ENCODE measurements around the gene ZCCHC24.

ZCCHC24 gene

DNA sequence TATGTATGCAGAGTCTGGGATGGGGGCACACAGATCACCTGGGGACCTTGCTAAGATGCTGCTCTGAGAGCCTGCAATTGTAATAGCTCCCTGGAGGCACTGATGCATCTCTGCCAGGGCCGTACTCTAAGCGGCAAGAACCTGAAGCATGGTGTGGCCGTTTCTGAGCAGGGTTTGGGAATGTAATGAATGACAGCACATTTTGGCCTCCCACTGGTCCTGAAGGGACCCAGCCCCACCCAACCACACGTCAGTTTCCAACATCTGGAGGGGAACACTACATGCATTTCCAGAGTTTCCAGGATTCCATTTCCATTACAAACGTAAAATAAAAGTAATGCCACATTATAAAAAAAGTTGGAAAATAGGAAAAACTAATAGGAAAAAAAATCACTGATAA lies 14.0 kb downstream of the ZCCHC24 start:
- DNase-seq (ENCODE audit: low read depth): no peak

DNA sequence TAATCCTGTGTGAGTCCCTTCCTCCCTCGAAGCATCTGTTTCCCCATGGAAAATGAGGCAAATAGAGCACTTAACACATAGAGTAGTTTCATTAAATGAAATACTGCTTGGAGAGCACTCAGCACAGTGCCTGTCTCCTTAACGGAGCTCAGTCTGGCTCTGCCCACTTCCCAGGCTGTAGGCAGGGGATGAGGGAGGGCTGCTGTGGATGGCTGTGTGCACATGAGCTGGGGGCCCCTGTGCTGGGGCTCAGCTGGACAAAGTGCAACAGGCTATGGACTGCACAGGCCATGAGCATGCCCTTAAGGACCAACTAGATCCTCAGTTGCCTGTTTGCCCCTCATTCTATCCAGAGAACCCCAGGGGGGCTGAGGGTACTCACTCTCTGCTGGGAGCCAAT lies 14.5 kb downstream of the ZCCHC24 start:
- no peak for DNase-seq (ENCODE audit: low read depth)

DNA sequence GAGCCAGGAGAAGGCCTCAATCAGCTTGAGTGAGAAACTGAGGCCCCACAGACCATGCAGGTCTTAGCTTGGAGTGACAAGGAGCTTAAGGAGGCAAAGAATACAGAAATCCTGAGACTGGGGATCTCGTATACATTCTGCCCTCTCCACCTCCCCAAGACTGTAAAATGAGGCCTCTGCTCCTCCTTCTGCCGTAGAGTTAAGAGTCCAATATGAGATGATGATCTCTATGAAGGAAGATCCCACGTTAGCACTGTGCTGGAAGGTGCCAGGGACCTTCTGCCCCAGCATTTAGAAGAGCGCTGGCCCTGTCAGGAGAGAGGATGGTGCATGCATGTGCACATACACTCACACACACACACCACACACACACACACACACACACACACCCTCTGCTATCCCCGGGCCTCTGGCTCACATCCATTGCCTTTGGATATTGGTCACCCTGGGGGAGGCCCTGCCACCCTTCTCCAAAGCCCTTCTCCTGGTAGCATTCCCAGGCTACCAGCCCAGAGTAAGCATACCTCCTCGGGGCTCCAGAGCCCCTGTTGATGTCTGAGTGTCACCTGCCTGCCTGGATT lies 15.0 kb downstream of the ZCCHC24 start:
- no peak for DNase-seq (ENCODE audit: low read depth)

DNA sequence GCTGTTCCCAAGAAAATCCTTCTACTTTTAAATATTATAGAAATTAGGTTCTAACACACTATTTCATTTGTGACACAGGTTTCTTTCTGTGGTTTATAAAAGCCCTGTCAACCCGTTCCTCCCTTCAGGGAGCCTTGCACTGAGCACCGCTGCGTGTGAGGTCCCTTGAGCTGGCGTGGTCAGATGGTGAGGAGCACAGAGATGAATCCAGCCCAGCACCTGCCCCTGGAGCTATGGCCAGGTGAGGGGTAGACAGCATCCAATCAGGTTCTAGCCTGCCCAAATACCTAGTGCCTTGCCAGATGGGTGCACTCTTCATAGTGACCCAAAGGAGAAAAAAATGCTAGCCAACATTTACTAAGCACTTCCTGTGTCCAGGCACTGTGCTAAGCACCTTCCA lies 15.7 kb downstream of the ZCCHC24 start:
- no peak for DNase-seq (ENCODE audit: low read depth)

DNA sequence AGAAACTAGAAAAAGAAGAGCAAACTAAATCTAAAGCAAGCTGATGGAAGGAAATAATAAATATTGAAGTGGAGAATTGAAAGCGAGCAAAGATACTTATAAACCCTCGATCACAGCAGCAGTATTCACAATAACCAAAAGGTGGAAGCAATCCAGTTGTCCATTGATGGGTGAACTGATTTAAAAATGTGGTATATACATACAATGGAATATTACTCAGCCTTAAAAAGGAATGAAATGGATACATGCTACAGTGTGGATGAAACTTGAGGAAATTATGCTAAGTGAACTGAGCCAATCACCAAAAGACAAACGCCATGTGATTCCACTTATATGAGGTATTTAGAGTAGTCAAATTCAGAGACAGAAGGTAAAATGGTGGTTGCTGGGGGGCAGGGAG lies 17.5 kb downstream of the ZCCHC24 start:
- no peak for DNase-seq (ENCODE audit: low read depth)

DNA sequence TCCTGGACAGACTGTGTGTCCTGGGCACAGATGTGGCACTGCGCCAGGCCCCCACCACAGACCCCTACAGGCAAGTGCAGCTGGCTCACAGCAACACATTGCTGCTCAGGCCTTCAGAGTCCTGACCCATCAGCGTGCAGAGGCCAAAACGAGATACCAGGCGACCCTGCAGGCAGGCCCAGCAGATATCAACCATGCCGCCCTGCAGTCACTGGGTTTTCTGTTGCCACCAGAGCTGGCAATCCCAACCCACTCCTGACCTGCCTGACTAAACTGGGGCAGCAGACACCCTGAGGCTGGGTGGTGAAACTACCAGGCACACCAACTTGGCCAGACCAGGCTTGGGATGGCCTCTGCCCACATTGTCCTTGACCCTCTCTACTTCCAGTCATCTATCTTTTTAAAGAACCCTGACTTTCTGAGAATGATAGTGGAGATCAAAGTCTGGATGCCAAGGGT lies 20.3 kb downstream of the ZCCHC24 start:
- no peak for DNase-seq (ENCODE audit: low read depth)

DNA sequence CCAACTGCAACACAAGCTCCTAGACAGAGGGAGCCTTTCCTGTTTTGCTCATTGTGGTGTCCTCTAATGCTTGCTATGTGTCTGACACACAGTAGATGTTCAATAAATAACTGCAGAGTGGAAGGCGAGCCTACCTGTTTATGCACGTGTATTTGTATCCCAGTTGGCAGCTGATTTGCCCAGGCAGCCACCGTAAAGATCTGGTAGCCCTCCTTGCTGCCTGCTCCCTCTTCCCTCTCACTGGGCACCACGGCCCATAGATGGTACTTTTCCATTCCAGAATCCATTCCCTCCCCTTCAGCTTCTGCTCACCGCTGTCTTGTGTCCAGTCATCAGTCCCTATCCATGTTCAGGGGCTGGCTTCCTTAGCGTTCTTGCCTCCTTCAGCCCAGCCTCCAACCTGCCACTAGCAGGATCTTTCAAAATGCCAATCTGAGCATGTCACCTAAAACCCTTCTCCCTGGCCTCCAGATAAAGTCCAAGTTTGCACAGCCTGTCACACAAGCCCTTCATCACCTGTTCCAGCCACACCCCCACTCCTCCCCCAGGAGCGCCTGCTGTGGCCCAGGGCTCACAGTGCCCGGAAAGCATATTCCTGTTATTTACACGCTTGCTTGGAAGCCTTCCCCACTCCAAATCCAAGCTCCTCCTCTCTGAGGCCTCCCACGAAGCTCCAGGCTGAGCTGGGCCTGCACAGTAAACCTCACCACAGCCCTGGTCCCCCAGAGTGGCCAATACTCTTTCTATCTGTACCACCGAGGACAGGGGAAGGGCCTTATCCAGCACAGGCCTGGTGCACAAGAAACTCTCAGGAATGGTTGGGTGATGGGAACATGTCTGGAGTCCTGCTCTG lies 21.0 kb downstream of the ZCCHC24 start:
- DNase-seq (ENCODE audit: low read depth): no peak

DNA sequence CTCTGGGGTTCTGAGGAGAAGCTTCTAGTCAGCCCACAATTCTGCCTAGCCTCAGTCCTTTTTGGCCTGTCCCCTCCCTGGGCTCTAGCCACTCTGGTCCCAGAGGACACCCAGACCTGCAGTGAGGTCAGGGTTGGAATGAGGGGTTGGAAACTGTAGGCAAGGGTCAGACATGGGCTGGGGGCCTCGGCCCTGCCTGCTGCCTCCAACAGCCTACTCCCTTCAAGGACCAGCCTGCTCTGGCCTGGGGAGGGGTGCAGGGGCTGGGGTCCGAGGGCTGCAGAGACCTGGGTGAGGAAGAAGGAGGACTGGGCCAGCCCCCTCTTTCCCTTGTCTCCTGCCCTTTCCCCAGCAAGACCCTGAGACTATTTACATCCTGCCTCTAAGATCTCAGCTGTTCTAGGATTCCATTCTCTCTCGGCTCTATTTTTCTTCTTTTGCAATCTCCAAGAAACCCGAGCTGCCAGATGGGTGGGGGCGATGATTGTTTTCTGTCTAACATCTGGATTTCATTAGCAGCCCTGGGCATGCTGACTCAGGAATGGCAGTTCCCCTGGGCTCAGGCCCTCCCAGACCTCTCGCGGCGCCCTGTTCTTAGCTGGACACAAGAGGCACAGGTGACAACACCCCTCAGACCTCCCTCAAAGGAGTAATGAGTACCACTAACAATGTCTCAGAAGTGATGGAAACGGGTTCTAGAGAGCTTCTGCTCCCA lies 23.1 kb downstream of the ZCCHC24 start:
- DNase-seq (ENCODE audit: low read depth): no peak

DNA sequence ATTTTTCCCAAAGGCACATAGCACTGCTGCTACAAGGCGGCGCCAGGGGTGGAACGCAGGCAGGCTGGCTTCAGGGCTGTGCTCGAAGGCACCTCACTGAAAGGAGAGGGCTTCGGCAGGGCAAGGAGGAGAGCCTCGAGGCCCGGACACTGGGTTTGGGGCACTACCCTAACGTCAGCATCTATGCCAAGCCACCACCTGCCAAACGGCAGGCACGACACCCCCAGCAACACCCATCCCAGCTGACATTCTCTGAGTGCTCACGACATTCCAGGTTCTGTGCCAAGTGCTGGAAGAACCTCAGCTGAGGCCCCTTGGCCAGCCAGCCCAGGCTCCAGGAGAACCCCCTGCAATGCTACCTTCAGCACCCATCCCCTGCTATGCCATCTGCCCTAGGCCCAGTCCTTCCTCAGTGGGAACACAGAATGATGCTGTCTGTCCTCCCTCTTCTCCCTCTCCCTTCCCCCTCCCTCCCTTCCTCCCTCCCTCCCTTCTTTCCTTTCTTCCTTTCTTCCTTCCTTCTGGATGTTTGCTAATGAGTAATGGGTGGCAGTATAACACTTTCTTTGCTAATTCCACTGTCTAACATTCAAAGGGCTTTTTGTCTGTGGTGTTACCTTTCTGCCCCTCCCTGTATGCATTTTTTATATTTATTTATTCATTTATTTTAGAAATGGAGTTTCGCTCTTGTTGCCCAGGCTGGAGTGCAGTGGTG lies 24.3 kb downstream of the ZCCHC24 start:
- DNase-seq (ENCODE audit: low read depth): no peak

DNA sequence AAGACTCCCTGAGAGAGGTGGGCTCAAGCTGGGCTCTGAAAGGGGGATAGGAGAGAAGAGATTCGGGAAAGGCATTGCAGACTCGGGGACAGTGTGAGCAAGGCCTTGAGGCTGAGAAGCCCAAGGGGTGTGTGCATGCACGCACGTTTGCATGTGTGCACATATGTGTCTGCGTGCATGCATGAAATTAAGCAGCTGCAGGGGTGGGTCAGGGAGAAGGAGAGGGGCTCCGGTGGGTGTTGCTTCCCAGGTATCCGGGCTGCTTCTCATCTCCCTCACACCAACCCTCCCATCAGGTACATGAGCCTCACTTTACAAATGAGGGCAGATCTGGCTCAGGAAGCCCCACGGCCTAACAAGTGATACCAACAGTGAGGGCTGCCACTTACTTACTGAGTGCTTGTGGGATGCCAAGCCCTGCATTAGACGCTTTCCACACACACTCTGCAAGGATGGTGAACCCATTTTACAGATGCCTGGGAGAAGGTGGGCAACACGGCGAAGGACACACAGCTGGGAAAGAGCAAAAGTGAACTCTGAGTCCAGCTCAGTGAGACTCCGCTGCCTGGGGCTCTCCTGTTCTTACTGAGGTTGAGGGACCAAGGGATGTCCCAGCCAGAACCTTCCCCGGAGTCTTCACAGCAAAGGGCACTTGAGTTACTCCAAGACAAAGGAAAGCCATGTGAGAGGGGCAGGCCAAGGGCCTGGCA lies 26.4 kb downstream of the ZCCHC24 start:
- DNase-seq (ENCODE audit: low read depth): no peak

DNA sequence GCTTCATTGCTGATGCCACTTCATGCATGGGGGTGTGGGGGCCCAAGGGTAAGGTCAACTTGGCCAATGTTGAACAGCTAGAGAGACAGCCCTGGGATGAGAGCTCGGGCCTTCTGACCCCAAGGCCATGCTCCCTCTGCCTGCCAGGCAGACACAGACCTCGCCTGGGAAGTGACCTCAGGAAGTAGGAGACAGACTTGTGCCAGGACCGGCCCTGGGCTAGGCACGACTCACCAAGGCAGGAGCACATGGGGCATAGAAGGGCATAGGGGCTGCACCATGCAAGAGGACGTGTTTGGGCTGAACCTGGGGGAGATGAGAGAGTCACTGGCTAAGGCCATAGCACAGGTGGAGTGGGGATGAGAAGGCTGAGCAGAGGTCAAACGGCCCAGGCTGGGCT lies 27.1 kb downstream of the ZCCHC24 start:
- DNase-seq (ENCODE audit: low read depth): no peak

DNA sequence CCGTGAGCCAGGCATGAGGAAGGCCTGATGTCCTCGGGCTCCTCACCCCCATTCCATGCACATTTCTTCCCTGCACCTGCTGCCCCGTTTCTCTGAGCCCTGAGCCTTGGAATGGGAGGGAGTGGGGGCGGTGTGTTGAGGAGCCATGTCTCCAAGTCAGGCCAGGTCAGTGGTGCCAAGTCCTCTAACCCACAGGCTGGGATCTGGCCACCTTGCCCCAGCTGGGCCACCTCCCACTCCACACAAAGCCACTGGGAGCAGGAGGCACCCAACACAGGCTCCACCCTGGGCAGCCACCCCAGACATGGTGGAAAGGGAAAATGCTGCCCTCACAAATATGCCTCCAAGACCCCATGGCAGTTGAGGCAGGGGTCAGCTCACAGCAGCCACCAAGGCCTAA lies 27.7 kb downstream of the ZCCHC24 start:
- DNase-seq (ENCODE audit: low read depth): no peak

DNA sequence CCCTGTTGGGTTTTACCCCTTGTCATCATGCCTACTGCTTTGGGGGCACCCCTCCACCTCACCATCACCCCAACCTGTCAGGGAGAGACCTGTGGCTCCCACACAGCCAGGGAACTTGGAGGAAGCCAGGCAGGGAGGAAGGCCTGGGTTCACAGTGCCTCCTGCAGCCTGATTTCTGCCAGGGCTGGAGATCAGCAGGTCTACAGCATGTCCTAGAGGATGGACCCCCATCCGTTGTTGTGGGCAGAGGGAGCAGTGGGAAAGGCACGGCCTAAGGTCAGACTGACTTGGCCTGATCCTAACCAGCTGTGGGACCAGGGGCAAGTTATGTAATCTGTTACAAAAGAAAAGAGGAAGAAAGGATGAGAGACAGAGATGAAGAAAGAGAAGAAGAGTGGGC lies 28.2 kb downstream of the ZCCHC24 start:
- DNase-seq (ENCODE audit: low read depth): no peak

DNA sequence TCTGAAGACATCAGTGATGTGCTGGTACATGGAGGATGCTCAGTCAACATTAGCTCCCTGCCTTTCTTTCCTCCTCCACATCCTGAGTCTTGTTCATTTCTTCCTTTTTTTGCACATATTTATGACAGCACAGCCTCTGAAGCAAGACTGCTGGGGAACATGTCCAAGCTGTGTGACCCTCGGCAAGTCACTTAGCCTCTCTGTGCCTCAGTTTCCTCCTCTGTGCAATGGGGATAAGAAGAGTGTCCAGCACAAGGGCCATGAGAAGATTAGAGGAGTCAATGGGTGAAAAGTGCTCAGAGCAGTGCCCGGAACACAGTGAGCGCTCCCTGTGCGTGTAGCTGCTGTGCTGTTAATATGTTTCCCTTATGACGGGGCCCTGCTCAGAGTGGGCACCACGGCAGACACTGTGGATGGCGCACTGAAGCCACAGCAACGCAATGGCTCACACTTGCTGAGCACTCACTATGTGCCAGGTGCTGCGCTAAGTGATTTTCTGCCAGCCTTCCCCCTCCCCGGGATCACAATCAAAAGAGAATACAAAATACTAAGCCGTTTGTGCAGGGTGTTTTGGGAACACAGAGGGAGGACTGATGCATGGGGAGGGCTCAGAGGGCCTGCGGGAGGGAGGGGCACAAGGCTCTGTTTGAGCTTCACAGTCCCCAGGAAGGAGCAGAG lies 28.7 kb downstream of the ZCCHC24 start:
- no peak for DNase-seq (ENCODE audit: low read depth)

DNA sequence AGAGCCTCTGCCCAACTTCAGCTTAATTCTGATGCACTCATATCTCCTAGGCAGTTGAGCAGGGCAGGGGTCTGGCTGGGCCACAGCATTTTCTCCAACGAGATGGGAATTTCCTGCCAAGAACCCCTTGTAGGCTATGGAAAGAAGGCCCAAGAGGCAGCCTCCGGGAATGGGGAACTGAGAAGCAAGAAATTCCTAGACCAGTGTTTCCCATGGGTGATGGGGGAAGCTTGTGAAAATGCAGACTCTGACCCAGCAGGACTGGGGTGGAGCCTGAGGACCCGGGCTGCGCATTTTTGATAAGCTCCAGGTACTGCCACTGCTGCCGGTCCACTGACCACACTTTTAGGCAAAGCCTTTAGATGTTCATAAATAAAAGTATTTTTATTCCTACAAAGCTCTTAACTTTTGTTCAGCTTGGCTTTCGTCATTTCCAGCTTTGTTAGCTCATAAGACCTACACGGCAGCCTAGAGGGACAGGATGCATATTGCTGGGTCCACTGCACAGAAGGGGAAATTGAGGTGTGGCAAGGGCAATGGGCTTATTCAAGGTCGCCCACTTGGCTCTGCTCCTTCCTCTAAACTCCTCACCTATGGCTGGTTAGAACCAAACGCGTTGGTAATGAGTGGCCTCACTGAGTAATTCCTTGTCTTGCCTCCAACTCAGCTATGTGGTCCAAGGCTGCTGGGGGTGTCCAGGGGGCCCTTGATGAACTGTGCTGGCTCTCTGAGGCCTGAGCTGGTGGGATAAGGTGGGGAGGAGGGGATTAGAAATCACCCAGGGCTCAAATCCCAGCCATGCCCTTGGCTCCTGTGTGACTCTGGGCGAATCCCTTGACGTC lies 29.5 kb downstream of the ZCCHC24 start:
- no peak for DNase-seq (ENCODE audit: low read depth)

DNA sequence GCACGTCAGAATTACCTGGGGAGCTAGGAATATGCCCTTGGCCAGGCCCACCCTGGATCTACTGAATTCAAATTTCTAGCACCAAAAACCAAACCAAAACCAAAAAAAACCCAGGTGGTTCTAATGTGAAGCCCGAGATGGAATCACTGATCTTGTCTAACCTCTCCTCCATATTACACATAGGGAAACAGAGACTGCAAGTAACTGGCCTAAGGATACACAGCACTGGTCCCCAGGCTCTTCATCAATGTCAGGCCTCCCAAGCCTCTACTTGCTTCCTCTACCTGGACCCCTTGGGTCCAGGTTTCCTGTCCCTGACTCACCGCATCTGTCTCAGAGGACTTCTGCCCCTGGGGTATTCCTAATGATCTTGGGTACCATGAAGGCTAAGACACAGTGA lies 30.7 kb downstream of the ZCCHC24 start:
- no peak for DNase-seq (ENCODE audit: low read depth)

DNA sequence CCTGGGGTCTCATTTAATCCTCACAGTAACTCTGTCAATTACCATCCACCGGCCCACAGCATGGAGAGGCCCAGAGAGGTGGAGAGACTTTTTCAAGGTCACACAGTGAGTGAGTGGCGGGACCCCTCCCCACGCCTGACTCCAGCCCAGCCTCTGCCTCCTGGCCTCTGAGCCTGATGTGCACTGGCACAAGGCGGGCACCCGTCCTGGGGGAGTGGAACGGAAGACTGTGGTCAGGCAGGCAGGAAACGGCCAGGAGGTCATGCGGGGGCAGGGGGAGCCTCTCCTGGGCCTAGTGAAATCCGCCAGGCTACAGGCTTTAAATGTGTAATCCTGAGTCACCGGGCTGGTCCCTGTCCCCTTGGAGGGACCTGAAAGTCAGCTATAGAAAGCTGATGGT lies 32.2 kb downstream of the ZCCHC24 start:
- peak; percentile 83 for DNase-seq (ENCODE audit: low read depth)

DNA sequence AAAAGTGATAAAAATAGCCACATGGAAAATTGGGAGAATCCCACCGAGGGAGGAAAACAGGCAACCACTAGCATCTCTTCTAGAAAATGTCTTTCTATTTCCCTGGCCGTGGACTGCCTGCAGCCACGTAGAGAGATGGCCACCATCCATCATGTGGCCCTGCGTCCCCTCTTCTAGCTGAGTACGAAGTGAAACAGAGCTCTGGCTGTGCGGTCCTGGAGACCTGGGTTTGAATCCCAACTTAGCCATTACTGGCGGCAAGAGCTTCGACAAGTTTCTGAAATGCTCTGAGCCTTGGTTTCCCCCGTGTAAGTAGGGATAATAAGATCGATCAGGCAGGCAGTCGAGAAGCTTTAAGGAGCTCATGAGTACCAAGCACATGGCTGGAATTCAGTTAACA lies 32.9 kb downstream of the ZCCHC24 start:
- DNase-seq (ENCODE audit: low read depth): no peak

DNA sequence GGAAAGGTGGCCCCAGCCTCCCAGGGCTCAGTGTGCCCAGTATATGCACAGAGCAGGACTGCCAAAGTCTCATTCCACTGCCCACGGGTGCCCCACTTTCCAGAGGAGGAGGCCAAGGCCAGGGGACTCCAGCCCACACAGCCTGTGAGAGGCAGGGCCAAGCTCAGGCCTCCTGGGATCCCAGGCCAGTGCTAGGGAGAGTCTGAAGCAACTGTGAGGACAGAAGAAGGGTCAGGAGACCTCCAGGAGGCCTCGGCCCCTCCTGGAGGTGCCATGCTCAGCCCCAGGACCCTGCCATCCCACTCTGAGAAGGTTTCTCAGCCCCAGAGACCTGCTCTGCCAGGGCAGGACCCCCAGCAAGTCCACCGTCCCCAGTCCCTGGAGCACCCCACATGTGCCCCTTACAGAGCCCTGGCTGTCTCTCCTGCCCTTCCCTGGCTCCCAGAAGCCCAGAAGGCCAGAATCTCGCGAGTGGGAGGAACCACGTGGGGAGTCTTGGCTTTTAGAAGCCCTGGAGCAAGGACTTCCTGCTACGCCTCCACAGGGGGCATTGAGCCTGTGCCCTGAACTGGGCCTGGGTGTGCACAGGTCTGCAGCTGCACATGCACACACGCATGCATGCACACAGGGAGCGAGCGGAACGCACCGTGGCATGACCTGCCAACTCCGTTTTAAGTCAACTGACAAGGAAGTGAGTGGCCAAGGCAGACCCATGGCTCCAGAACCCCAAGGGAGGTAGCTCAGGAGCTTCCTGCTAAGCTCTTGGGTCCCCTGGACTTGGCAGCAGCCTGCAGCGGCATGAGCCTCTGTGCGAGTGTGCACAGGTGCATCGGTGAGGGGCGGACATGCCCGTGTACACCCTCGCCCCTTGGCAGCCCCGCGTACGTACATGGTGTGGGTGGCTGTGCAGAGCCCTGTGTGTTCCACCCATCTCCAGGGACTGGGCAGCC lies 33.6 kb downstream of the ZCCHC24 start:
- no peak for DNase-seq (ENCODE audit: low read depth)

All from CMK (cell line).